Colonic mucosa (tissue), 4 donors: Measurements from ENCODE around the gene GOLIM4. TPM values are rescaled to one million over a fixed set of nuclear protein-coding genes. Genes with fewer than 3 reads are reported as not detected.

Experiments
- DNase-seq: peaks from one replicate; pipeline ENCODE4 v3.0.0-alpha.2; 2020
- H3K27ac ChIP-seq: fragments of 200-600 bp; one replicate; pipeline ENCODE4 v1.8.0; 2021
- H3K27me3 ChIP-seq: fragments of 200-600 bp; one replicate; pipeline ENCODE4 v1.8.0; 2021
- H3K36me3 ChIP-seq: fragments of 200-600 bp; one replicate; pipeline ENCODE4 v1.8.0; 2021
- H3K4me1 ChIP-seq: fragments of 200-600 bp; one replicate; pipeline ENCODE4 v1.8.0; 2021; ENCODE audit warnings: mild to moderate bottlenecking
- H3K4me3 ChIP-seq: fragments of 200-600 bp; one replicate; pipeline ENCODE4 v1.8.0; 2021
- H3K9ac ChIP-seq, 2 donors: one replicate each; pipeline ENCODE4 v1.7.0; 2013; ENCODE audit warnings: control low read depth in 2 of 2, low read depth in 2 of 2, low read length in 2 of 2
- H3K9me3 ChIP-seq: fragments of 200-600 bp; one replicate; pipeline ENCODE4 v1.8.0; 2021
- CTCF ChIP-seq: fragments of 200-600 bp; IDR thresholded peaks from one replicate; pipeline ENCODE4 v1.8.0; 2022; ENCODE audit warnings: antibody characterized with exemption, mild to moderate bottlenecking
- intact Hi-C: fragments of 100-400 bp; cut with DNase I; formaldehyde crosslinking; loops from one replicate; pipeline ENCODE4 v1.14.1; 2022
- total RNA-seq, 2 donors: library from RNA; stranded (reverse); fragmentation: NEBNext Ultra II Directional in 1 of 2; extraction: Animal tissue kit (Norgen Biotek cat#: 25700) in 1 of 2; gene quantifications; one replicate each; pipeline ENCODE4 v1.2.1, GENCODE V29; 2021
- donor health status: healthy.
- donor health status: DM: no; HTN: no; CAD: no.
- donor health status: DM: no; HTN: no; CAD: no.

GOLIM4 gene
- total RNA-seq, 2 donors from 2014 or later, result 73.8 to 79.4 TPM

- peaks cover 4% of the 10 kb centered on the region for H3K4me1 ChIP-seq
- H3K4me3 ChIP-seq, result no peak overlapping the region
- H3K27ac ChIP-seq, result no peak overlapping the region
- no peaks in the 10 kb centered on the region for H3K27me3 ChIP-seq
- no peaks in the 10 kb centered on the region for H3K9me3 ChIP-seq
- peak overlapping the region in 1 of 2 donors; percentile 48 for H3K9ac ChIP-seq
- intact Hi-C loops, result loop anchor here (10.0 kb wide), 1 partner anchor 315 kb away; the partner anchor contains the start of genes PDCD10 and SERPINI1
- no peaks in the 10 kb centered on the region for H3K36me3 ChIP-seq
- no peak for TF ChIP-seq CTCF
- no peak for DNase-seq
Observed at GRCh38 chr3:168049367-168049974, 46.3 kb downstream of the GOLIM4 start.

- Histone ChIP-seq H3K27ac (no peak overlapping the region), H3K36me3 (no peaks in the 10 kb centered on the region), H3K9ac (peak overlapping the region in 1 of 2 donors; percentile 48), H3K4me3 (no peak overlapping the region), H3K27me3 (no peaks in the 10 kb centered on the region), H3K9me3 (no peaks in the 10 kb centered on the region), H3K4me1 (peaks cover 4% of the 10 kb centered on the region)
- DNase-seq, result peak; percentile 28
- intact Hi-C loops, result loop anchor here (10.0 kb wide), 1 partner anchor 314 kb away; the partner anchor contains the start of genes PDCD10 and SERPINI1
- TF ChIP-seq CTCF, result no peak
Observed at GRCh38 chr3:168048414-168049330, 47.1 kb downstream of the GOLIM4 start.

- DNase-seq, result no peak
- Histone ChIP-seq H3K27me3 (no peaks in the 10 kb centered on the region), H3K9ac (no peak overlapping the region), H3K4me1 (peaks cover 4% of the 10 kb centered on the region), H3K4me3 (no peak overlapping the region), H3K36me3 (no peaks in the 10 kb centered on the region), H3K9me3 (no peaks in the 10 kb centered on the region), H3K27ac (no peak overlapping the region)
- intact Hi-C loops, result loop anchor here (2.0 to 10.0 kb wide), 2 partner anchors 119 to 313 kb away; partner anchors contain the start of genes PDCD10 and SERPINI1
- no peak for TF ChIP-seq CTCF
Observed at GRCh38 chr3:168047936-168048335, 47.8 kb downstream of the GOLIM4 start.

GRCh38 chr3:168047190-168047795 is 48.4 kb downstream of the GOLIM4 start:
- intact Hi-C loops, result loop anchor here (2.0 to 10.0 kb wide), 2 partner anchors 120 to 312 kb away; partner anchors contain the start of genes PDCD10 and SERPINI1
- no peak for DNase-seq

More at GRCh38 chr3:168047190-168047795, 48.4 kb downstream of the GOLIM4 start:
- peaks cover 4% of the 10 kb centered on the region for H3K4me1 ChIP-seq
- no peak overlapping the region for H3K4me3 ChIP-seq
- no peaks in the 10 kb centered on the region for H3K27me3 ChIP-seq
- H3K36me3 ChIP-seq, result no peaks in the 10 kb centered on the region
- H3K27ac ChIP-seq, result no peak overlapping the region
- no peaks in the 10 kb centered on the region for H3K9me3 ChIP-seq
- H3K9ac ChIP-seq, result no peak overlapping the region
- peak; percentile 74 for TF ChIP-seq CTCF
